HG03135 (cell line): ENCODE results near the gene LRP1B.

ENCODE experiments used
- ATAC-seq: cut with Tn5 transposase; IDR thresholded peaks from one replicate; pipeline ENCODE4 v1.9.1; 2021; ENCODE audit warnings: mild to moderate bottlenecking, moderate library complexity; ENCODE audit not compliant: unreplicated experiment

LRP1B gene

DNA sequence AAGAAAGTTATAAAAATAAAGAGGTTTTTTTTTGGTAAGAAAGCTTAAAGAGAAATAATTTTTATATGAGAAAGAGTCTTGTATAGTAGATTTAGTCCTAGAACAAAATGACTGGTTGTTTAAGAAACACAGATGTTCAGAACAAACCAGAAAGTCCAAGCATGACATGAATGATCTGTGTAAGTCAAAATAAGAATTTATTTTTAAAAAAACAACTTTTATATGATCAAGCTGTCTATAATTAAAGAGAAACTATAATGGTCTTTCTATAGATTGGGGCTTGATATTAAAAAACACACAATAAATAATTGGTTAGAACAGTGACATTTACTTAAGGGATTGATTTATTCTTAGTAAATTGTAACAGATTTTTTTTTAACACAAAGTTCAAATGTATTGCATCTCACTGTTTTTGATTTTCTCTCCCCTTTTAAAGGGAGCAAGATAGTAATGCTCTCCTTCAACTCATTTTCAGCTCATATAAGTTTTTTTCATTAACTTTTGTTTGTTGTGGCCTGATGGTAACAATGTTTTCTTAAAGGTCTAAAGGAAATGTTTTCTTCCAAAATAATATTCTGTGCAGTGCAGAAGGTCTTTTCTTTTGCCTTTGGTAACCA is 1256.8 kb downstream of the LRP1B start:
- ATAC-seq: no peak

DNA sequence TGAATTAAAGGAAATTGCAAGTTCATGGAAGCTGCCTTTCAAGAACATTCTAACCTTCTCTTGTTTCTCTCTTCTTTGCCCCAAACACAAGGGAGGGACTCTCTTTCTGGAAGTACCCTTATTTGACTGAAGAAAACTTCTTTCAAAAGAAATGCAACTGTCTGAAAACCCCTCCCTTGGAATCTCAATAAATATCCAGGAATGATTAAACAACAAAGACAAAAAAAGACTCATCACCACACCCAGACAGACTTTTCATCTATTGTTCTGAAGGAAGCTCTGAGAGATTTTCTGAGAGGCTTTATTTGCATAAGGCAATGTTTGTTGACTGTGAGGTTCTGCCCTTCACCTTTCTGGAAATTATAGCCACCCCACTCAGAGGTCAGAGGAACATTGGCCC is 1260.9 kb downstream of the LRP1B start:
- no peak for ATAC-seq

GRCh38 chr2:140869107-140869506 is 1261.7 kb downstream of the LRP1B start:
- no peak for ATAC-seq

GRCh38 chr2:140865837-140866236 is 1265.0 kb downstream of the LRP1B start:
- no peak for ATAC-seq

DNA sequence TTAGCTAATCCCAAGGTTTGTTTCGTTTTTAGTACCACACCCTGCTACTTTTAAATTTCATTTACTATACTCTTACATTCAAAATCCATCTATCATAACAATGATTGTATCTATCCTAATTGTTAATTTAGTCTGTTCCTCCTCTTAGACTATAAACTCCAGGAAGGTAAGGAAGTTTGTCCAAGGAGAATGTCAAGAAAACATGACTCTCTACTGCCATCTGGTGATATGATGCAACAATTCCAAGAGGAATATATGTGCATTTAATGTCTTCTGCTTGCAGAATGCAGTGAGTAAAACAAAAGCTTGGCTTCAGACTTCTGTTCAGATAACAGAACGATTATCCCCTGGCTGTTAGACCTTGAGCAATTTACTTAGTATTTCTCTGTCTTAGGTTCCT is 1267.1 kb downstream of the LRP1B start:
- ATAC-seq: no peak

DNA sequence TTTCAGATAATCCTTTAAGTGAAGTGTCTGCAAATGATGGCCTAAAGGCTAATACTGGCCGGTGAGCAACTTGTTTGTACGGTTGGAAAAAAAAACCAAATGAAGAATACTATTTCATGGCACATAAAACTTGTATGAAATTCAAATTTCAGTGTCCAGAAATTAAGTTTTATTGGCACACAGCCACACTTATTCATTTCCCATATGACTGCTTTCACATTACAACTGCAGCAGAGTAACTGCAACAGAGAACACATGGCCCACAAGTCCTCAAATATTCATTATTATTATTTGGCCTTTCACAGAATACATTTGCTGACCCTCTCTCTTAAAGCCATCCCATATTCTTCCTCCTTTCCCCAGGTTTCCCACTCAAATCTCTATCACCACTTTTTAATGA is 1268.6 kb downstream of the LRP1B start:
- ATAC-seq: no peak

GRCh38 chr2:140861666-140862065 is 1269.2 kb downstream of the LRP1B start:
- ATAC-seq: no peak

- ATAC-seq: no peak
These were observed 1275.3 kb downstream of the LRP1B start for GRCh38 chr2:140855471-140855870.

- ATAC-seq: no peak
These were observed 1279.4 kb downstream of the LRP1B start for GRCh38 chr2:140851258-140851981.

- no peak for ATAC-seq
These were observed 1287.6 kb downstream of the LRP1B start for GRCh38 chr2:140843186-140843585.

DNA sequence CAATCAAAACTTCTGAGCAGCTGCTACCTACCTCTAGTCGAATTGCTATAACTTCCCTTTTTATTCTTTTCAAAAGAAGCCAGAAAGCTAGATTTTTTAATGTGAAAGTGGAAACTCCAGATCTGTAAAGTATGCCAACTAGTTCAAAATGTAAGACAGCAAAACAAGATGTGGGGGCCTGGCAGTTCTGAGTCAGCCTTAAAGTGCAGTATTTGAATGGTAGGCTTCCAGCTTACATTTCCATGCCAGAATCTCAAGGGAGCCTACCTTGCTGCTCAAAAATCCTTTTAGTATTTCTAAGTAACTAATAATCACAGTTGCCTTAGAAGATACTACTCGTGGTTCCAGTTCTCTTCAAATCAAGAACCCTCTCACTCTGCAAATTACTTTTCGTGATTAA is 1288.7 kb downstream of the LRP1B start:
- no peak for ATAC-seq

GRCh38 chr2:140841141-140841540 is 1289.7 kb downstream of the LRP1B start:
- ATAC-seq: no peak

DNA sequence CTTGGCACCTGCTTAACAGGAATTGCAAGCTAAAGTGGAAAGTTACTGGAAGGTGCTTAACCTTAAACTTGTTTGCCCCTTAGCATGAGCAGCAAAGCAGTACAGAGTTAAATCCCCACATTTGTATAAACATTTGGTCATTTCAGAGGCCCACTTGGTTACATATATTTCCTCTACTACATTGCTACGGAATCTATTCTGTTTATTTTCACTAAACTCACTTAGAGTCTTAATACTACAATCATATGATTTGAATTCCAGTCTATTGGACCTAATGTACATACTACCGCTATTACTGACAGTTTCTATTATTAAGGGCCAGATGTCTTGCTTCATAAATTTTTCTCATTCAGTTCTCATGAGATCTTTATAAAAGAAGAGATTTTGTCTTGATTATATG is 1294.0 kb downstream of the LRP1B start:
- no peak for ATAC-seq

GRCh38 chr2:140835079-140835478 is 1295.7 kb downstream of the LRP1B start:
- ATAC-seq: no peak

GRCh38 chr2:140814141-140814540 is 1316.7 kb downstream of the LRP1B start:
- ATAC-seq: no peak

- peak; percentile 69 for ATAC-seq
These were observed 1322.0 kb downstream of the LRP1B start for GRCh38 chr2:140808820-140809219.

DNA sequence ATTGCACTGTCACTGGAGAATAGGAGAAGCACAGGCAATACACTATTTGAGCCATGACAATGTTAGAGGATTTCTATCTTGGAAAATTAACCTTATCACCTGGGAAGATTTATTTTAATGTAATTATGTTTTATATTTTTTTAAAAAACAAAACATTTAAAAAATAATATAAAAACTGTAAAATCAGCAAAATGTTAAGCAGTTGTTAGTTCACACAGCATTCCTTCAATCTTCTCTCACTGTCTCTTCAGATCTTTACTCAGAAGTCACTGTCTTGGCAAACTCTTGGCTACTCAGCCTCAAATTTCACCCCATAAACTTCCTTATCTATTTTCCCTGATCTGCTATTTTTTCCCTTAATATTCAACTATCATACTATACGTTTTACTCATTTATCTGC is 1322.6 kb downstream of the LRP1B start:
- no peak for ATAC-seq

- ATAC-seq: no peak
These were observed 1326.0 kb downstream of the LRP1B start for GRCh38 chr2:140804700-140805260.

DNA sequence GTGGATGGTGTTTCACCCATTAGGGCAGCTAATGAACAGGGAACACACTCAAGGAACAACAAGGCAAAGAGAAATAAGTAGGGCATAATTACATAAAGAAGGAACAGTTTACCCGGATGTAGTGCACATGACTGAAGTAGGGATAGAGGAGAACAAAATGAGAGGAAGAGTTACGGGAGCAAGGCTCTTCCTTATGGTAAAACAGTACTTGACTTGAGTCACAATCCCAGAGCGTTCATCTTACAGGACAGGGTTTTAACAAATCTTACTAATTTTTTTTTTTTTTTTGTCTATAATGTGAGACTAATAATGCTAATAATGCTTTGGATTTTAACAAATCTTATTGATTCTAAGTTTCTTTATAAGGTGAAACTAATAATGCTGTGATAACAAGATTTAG is 1329.5 kb downstream of the LRP1B start:
- no peak for ATAC-seq

GRCh38 chr2:140797718-140798117 is 1333.1 kb downstream of the LRP1B start:
- peak; percentile 82 for ATAC-seq

DNA sequence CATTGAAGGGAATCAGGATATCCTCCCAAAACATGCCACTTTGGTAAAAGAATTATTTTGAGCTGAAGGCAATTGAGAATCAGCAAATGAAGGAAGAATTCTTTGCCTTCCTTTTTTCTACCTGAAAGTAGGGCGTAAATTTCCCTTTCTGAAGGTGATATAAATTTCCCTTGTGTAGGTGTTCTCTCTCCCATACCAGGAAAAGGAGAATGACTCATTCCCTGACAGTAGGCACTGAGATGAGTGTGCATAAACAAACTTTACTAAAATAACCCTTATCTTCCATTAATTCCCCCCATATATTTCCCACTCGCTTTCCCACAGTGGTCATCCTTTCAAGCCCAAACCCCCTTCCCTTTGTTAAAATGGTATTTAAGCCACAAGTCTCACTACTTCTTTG is 1339.0 kb downstream of the LRP1B start:
- no peak for ATAC-seq

DNA sequence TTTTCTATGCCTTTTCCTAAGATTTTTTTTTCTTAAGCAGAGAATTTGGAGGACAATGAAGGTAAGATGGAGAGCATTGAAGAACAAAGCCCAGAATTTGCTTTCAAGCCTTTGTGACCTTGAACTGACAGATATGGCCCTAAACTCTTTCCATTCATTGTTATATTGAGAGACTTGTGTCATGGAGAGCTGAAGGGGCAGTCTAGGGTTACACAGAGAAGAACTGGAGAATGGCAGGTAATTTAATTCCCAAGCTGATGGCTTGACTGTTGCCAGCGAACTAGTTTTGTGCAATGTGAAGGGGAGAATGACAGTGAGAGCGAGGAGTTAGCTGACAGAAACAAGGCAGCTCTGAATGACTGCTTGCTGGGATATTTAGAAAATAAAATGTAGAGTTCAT is 1344.2 kb downstream of the LRP1B start:
- no peak for ATAC-seq
